Lower leg skin (tissue), 4 donors: ENCODE results near the gene CCM2. TPM values are rescaled to one million over a fixed set of nuclear protein-coding genes. Genes with fewer than 3 reads are reported as not detected.
A peak's percentile ranks its signal among the peaks of the same experiment; 100 is the strongest.

Experiments
- DNase-seq, 2 donors: peaks; one replicate each; pipeline ENCODE4 v3.0.0-alpha.2; 2019; ENCODE audit warnings: low spot score in 2 of 2
- H3K4me3 ChIP-seq: fragments of 200-600 bp; sonication (generic); 2 replicates; pipeline ENCODE4 v1.5.1; 2017; ENCODE audit warnings: mild to moderate bottlenecking, low read depth; ENCODE audit not compliant: poor library complexity, severe bottlenecking
- POLR2A ChIP-seq, 2 donors: fragments of 450-650 bp; IDR thresholded peaks; one replicate each; pipeline ENCODE4 v1.6.1; 2016 to 2017; ENCODE audit warnings: antibody characterized with exemption in 2 of 2, mild to moderate bottlenecking in 1 of 2, moderate library complexity in 1 of 2
- WGBS, 2 donors: methylation state at CpG; one replicate each; pipeline ENCODE4 v1.1.5; 2018; 5-methylcytosine and 5-hydroxymethylcytosine counted together
- intact Hi-C: fragments of 100-400 bp; cut with DNase I; formaldehyde crosslinking; loops from one replicate; pipeline ENCODE4 v1.15.0; 2023; ENCODE audit warnings: low total_unique reads
- total RNA-seq, 4 donors: library from RNA; depleted of rRNA; stranded (reverse); fragments of >200 nt; gene quantifications; one replicate each; pipeline ENCODE4 v1.1.0, GENCODE V29; 2016
- TF ChIP-seq, protein P1 (sequence below), 3 donors: fragments of 450-650 bp; IDR thresholded peaks; one replicate each; pipeline ENCODE4 v1.5.1; 2016; ENCODE audit warnings: antibody characterized with exemption in 3 of 3, mild to moderate bottlenecking in 3 of 3, moderate library complexity in 2 of 3

The CCM2 gene
- total RNA-seq, 4 donors from 2014 or later = 25.1 to 45.7 (median 32.6) TPM

GRCh38 chr7:45069444-45070253, 69.6 kb downstream of the CCM2 start:
- intact Hi-C loops = no loop called here
- no peak overlapping the region for H3K4me3 ChIP-seq
- DNase-seq = peak in 1 of 2 donors; percentile 58
- no peak for TF ChIP-seq POLR2A (IDR thresholded peaks at IDR 0.05)
- TF ChIP-seq, protein P1, sequence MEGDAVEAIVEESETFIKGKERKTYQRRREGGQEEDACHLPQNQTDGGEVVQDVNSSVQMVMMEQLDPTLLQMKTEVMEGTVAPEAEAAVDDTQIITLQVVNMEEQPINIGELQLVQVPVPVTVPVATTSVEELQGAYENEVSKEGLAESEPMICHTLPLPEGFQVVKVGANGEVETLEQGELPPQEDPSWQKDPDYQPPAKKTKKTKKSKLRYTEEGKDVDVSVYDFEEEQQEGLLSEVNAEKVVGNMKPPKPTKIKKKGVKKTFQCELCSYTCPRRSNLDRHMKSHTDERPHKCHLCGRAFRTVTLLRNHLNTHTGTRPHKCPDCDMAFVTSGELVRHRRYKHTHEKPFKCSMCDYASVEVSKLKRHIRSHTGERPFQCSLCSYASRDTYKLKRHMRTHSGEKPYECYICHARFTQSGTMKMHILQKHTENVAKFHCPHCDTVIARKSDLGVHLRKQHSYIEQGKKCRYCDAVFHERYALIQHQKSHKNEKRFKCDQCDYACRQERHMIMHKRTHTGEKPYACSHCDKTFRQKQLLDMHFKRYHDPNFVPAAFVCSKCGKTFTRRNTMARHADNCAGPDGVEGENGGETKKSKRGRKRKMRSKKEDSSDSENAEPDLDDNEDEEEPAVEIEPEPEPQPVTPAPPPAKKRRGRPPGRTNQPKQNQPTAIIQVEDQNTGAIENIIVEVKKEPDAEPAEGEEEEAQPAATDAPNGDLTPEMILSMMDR (IDR thresholded peaks at IDR 0.05) = no peak
- WGBS, 2 donors = 92 to 96% methylated on average over 15 of the region's 15 CpGs

DNA sequence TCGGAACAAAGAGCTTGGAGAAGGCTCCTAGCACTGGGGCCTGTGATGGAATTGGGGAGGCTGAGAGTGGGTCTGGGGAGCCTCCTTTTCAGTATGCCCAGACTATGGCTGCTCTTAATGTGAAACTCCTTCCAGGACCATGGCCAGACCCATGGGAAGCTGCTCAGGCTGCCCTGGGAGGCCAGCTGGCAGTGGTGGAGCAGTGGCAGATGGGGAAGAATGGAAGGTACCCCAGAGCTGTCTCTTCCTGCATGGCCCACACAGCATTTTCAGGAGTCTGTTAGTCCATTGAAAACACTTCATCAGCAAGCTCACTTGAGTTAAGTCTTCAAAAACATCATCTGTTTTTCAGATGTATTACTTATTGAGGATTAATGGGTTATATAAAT, 70.2 kb downstream of the CCM2 start:
- no peak for TF ChIP-seq POLR2A (IDR thresholded peaks at IDR 0.05)
- TF ChIP-seq, protein P1 (IDR thresholded peaks at IDR 0.05) = no peak
- no peak overlapping the region for H3K4me3 ChIP-seq
- 93% methylated on average over 1 of the region's 1 CpG for WGBS, 2 donors
- DNase-seq = peak in 1 of 2 donors; percentile 42
- intact Hi-C loops = no loop called here

DNA sequence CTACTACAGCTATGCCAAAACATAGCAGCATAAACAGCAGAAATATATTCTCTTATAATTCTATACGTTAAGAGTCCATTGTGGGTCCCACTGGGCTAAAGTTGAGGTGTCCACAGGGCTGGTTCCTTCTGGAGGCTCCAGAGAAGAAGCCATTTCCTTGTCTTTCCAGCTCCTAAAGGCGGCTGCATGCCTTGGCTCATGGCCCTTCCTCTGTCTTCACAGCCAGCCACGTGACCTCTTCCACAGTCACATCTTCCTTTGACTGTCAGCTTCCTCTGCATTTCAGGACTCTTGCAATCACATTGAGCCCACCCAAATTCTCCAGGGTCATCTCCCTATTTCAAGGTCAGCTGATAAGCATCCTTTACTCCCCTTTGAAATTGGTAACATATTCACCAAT, 71.5 kb downstream of the CCM2 start:
- peak in 1 of 2 donors; percentile 73 for DNase-seq
- intact Hi-C loops = no loop called here
- H3K4me3 ChIP-seq = no peak overlapping the region
- TF ChIP-seq POLR2A (IDR thresholded peaks at IDR 0.05) = no peak
- TF ChIP-seq, protein P1 (IDR thresholded peaks at IDR 0.05) = no peak
- WGBS, 2 donors = 50 to 80% methylated on average over 3 of the region's 3 CpGs

DNA sequence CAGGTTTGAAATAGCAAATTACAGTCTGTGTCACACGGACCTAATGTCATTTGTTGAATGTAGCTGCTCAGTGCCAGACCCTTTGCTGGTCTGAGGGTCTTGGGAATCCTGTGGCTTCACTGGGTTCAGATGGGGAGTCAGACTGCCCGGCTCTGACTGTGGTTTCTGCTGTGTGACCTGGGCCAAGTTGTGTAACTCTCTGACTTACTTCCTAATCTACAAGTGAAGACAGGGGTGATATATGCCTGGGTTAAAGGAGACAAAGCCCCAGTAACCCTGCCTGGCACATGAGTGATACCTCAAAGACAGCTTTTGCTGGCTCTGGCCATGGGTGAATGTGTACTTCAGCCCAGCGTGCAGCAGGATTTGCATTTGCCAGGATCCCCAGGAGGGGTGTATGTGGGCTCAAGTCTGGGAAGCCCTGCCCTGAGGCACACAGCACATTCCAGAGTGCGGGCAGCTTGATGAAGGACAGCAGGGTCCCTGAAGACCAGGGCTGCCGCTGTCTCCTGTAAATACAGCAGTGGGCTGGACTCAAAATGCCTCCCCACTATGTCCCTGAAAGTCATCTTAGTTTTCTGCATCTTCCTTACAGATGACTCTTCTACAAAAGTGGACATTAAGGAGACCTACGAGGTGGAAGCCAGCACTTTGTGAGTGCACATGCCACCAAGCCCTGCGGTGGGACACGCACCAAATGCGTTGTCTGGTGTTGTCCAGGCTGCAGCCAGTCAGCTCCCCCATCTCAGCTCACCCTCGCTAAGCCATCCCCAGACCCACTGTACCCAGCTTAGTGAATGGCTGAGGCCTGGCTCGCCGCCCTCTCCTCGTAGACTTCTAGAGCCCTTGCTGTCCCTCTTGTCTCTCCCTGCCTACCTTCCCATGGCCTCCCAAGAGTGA, 72.4 kb downstream of the CCM2 start:
- WGBS, 2 donors = 82 to 83% methylated on average over 13 of the region's 13 CpGs
- no peak overlapping the region for H3K4me3 ChIP-seq
- TF ChIP-seq, protein P1 (IDR thresholded peaks at IDR 0.05) = no peak
- TF ChIP-seq POLR2A (IDR thresholded peaks at IDR 0.05) = no peak
- intact Hi-C loops = no loop called here
- DNase-seq = no peak

- DNase-seq = no peak
- 81 to 83% methylated on average over 17 of the region's 17 CpGs for WGBS, 2 donors
- no peak overlapping the region for H3K4me3 ChIP-seq
- intact Hi-C loops = no loop called here
- TF ChIP-seq POLR2A (IDR thresholded peaks at IDR 0.05) = no peak
- TF ChIP-seq, protein P1 (IDR thresholded peaks at IDR 0.05) = no peak
These were observed 73.2 kb downstream of the CCM2 start for GRCh38 chr7:45073031-45073785.
